Adrenal gland (tissue), 5 donors: Measurements from ENCODE around the gene DMD.

ENCODE experiments used
- CTCF ChIP-seq, 6 experiments: fragments of 450-650 bp in 4 of 6; fragments of 200-600 bp in 2 of 6; sonication (generic) in 1 of 6; IDR thresholded peaks; 1 replicate in 5 of 6; 2 replicates in 1 of 6; pipeline versions ENCODE4 v1.5.1 to v1.8.0; 2016 to 2021; ENCODE audit warnings: antibody characterized with exemption in 6 of 6, mild to moderate bottlenecking in 2 of 6, moderate library complexity in 1 of 6
- POLR2A ChIP-seq, 2 donors: fragments of 450-650 bp; IDR thresholded peaks; one replicate each; pipeline ENCODE4 v1.6.1; 2017; ENCODE audit warnings: antibody characterized with exemption in 2 of 2, mild to moderate bottlenecking in 2 of 2, moderate library complexity in 1 of 2
- donor health status: DM: no; HTN: no; CAD: no.

GRCh38 chrX:31366041-31366440 is 1845.3 kb downstream of the DMD start:
- TF ChIP-seq CTCF (IDR thresholded peaks at IDR 0.05) (no peak), POLR2A (IDR thresholded peaks at IDR 0.05) (no peak)
